ENCODE results near the gene H6PD.

The H6PD gene

GRCh38 chr1:9278116-9278515, 43.5 kb downstream of the H6PD start:
- no peak for DNase-seq (ENCODE audit: insufficient read length, low spot score)
- FAIRE-seq, result no peak
- TF ChIP-seq, protein P1, sequence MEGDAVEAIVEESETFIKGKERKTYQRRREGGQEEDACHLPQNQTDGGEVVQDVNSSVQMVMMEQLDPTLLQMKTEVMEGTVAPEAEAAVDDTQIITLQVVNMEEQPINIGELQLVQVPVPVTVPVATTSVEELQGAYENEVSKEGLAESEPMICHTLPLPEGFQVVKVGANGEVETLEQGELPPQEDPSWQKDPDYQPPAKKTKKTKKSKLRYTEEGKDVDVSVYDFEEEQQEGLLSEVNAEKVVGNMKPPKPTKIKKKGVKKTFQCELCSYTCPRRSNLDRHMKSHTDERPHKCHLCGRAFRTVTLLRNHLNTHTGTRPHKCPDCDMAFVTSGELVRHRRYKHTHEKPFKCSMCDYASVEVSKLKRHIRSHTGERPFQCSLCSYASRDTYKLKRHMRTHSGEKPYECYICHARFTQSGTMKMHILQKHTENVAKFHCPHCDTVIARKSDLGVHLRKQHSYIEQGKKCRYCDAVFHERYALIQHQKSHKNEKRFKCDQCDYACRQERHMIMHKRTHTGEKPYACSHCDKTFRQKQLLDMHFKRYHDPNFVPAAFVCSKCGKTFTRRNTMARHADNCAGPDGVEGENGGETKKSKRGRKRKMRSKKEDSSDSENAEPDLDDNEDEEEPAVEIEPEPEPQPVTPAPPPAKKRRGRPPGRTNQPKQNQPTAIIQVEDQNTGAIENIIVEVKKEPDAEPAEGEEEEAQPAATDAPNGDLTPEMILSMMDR (IDR thresholded peaks at IDR 0.05; ENCODE audit: insufficient read depth, missing control alignments), result no peak

- DNase-seq (ENCODE audit: insufficient read length, low spot score), result no peak
- TF ChIP-seq, protein P1 (IDR thresholded peaks at IDR 0.05; ENCODE audit: insufficient read depth, missing control alignments), result no peak
- no peak for FAIRE-seq
Observed at GRCh38 chr1:9278585-9279153, 44.1 kb downstream of the H6PD start.

- no peak for FAIRE-seq
Observed at GRCh38 chr1:9279172-9279840, 44.7 kb downstream of the H6PD start.

GRCh38 chr1:9280015-9280860, 45.7 kb downstream of the H6PD start:
- TF ChIP-seq, protein P1 (IDR thresholded peaks at IDR 0.05; ENCODE audit: insufficient read depth, missing control alignments), result no peak
- no peak for DNase-seq (ENCODE audit: insufficient read length, low spot score)
- no peak for FAIRE-seq

More at GRCh38 chr1:9279172-9279840, 44.7 kb downstream of the H6PD start:
- TF ChIP-seq, protein P1 (IDR thresholded peaks at IDR 0.05; ENCODE audit: insufficient read depth, missing control alignments), result no peak
- no peak for DNase-seq (ENCODE audit: insufficient read length, low spot score)

DNA sequence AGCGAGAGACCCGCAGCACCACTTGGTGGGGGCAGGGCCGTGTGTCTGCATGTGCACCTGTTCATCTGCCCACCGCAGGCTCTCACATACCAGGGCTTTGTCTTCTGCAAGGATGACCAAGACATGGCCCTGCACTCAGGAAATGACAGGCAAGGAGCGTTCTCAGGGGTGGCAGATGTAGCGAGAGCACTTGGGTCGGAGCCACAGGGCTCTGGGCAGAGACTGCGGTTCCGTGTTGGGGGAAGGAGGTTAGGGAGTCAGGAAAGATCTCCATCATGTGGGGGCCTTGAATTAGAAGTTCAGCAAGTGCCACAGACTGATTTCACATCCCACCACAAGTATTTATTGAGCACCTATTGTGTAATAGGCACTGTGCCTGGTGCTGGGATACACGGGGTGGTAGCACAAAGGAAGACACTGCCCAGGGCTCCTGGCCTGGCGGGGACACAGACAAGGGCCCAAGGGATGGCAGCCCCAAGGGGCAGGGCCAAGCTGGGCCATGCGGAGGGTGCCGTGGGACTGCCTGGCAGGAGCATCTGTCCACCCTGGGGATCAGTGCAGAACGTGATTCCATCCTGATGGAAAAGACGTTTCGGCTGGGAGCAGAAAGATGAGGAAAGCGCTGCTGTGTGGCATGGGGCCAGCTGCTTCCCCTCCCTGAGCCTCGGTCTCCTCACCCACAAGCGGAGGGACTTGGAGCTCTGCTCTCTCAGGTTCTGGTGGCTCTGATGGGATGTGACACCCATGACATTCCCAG, 46.7 kb downstream of the H6PD start:
- FAIRE-seq (no peak), DNase-seq (ENCODE audit: insufficient read length, low spot score) (no peak)
- TF ChIP-seq, protein P1 (IDR thresholded peaks at IDR 0.05; ENCODE audit: insufficient read depth, missing control alignments), result no peak

- TF ChIP-seq, protein P1 (IDR thresholded peaks at IDR 0.05; ENCODE audit: insufficient read depth, missing control alignments), result no peak
- DNase-seq (ENCODE audit: insufficient read length, low spot score) (no peak), FAIRE-seq (no peak)
Observed at GRCh38 chr1:9281908-9282695, 47.5 kb downstream of the H6PD start.

Measured in D721Med (cell line).